Peyer's patch (tissue), 4 donors: Measurements from ENCODE around the gene PPP1R13B.

ENCODE experiments used
- POLR2A ChIP-seq, 2 donors: fragments of 450-650 bp; IDR thresholded peaks; one replicate each; pipeline ENCODE4 v1.5.1; 2017; ENCODE audit warnings: antibody characterized with exemption in 2 of 2, mild to moderate bottlenecking in 2 of 2, moderate library complexity in 2 of 2
- TF ChIP-seq, protein P1 (sequence below), 6 experiments: fragments of 450-650 bp in 4 of 6; fragments of 200-600 bp in 2 of 6; sonication (generic) in 1 of 6; IDR thresholded peaks; one replicate each; pipeline ENCODE4 v1.5.1; 2017 to 2019; ENCODE audit warnings: antibody characterized with exemption in 6 of 6, mild to moderate bottlenecking in 3 of 6, moderate library complexity in 1 of 6

DNA sequence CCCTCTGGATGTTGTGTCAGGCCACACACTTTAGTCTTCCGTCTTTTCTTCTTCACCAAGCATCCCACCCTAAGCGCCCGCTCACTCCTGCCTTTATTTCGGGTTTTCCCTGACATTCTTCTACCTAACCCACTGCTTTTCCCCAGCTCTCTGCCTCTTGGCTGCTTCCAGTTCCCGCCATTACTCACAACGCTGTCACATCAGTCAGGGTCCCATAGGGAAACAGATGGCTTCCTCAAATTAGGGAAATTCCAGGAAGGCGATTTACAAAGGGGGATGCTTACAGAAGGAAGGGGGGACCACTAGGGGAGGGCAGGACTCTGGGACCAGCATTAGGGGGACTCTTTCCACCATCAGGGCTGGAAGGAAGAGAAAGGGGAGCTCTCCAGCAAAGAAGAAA, 9.2 kb upstream of the PPP1R13B start:
- TF ChIP-seq, protein P1, sequence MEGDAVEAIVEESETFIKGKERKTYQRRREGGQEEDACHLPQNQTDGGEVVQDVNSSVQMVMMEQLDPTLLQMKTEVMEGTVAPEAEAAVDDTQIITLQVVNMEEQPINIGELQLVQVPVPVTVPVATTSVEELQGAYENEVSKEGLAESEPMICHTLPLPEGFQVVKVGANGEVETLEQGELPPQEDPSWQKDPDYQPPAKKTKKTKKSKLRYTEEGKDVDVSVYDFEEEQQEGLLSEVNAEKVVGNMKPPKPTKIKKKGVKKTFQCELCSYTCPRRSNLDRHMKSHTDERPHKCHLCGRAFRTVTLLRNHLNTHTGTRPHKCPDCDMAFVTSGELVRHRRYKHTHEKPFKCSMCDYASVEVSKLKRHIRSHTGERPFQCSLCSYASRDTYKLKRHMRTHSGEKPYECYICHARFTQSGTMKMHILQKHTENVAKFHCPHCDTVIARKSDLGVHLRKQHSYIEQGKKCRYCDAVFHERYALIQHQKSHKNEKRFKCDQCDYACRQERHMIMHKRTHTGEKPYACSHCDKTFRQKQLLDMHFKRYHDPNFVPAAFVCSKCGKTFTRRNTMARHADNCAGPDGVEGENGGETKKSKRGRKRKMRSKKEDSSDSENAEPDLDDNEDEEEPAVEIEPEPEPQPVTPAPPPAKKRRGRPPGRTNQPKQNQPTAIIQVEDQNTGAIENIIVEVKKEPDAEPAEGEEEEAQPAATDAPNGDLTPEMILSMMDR (IDR thresholded peaks at IDR 0.05) = no peak
- no peak for TF ChIP-seq POLR2A (IDR thresholded peaks at IDR 0.05)
